NCI-H82 (cell line): Measurements from ENCODE around the gene SCYGR7.

ENCODE experiments used
- DNase-seq: peaks from one replicate; lab custom pipeline; 2025; lab: John Stamatoyannopoulos, UW

Gene SCYGR7

DNA sequence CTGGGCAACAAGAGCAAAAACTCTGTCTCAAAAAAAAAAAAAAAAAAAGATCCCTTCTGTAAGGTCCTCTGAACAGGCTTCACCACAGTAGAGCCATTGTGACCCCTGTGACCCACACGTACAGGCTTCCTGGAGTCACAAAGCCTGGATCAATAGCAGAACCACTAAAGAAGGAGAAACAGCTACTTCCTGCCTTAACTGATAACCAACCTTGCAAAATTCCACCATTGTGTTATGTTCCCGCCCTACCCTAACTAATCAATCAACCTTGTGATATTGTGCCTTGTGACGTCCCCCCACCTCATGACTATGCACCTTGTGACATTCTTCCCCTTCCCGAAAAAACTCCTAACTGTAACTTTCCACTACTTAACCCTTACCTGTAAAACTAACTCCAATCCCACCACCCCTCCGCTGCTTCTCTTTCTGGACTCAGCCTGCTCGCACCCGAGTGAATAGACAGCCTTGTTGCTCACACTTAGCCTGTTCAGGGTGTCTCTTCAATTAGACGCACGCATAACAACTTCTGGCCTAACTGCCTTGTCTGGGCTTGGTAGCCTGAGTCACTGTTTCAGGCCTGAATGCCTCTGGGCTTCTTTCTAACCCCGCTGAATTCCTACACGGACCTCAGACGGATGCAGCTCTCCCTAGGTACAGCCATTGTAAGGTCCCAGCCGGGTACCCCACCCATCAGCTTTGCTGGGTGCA lies 31.4 kb downstream of the SCYGR7 start:
- no peak for DNase-seq

DNA sequence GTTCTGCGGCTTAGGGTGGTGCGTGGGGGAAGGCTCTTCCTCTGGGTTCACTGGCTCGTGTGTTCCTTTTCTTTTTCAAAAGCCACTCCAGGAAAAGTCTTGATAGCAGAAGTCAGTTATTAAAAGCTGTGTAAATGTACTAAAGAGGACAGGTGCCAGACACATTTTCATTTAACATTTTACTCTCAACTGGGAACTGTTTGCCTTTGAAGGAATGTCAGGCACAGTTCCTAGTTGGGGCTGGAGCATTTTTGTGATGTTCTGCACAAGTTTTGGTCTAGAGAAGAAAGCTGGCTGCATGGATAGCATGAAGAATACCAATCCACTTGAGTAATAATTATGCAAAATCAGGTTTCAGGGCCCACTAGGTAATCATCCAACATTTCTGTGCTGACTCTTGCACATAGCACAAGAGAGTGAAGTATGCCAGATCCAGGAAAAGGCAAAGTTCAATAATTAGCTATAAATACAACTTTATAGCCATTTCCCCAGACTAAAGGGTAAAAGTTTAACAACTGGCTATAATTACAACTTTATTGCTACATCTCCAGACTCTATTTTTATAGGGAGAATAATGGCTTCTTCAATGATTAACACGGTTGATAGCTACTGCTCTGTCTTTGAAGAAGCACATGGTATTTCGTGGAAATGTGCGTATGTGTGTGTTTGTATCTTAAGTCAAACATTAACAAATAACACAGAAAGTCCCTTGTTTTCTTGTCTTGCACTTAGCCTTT lies 33.8 kb downstream of the SCYGR7 start:
- no peak for DNase-seq

DNA sequence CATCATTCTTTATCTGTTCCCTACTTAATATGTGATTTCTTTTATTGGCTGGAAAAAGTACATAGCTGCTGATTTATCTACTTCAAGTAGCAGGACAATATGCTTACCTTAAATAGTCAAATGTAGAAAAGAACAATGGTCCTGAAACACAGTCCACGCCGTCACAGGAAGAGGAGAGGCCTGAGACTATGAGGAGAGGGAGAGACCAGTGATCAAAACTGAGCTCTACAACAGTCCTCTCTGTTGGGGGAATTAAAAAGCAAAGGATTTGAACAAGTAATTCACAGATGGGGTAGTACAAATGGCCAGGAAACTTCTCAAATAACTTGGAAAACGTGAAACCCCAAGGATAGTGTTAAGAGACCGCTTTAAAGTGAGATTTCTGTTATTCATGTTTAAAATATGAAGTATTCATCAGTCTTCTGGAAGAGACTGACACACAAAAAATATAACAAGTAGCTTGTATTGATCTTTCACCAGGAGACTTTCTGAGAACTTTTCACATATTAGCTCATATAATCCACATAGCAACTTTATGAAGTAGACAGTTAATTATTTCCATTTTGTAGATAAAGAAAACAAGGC lies 37.7 kb downstream of the SCYGR7 start:
- no peak for DNase-seq

DNA sequence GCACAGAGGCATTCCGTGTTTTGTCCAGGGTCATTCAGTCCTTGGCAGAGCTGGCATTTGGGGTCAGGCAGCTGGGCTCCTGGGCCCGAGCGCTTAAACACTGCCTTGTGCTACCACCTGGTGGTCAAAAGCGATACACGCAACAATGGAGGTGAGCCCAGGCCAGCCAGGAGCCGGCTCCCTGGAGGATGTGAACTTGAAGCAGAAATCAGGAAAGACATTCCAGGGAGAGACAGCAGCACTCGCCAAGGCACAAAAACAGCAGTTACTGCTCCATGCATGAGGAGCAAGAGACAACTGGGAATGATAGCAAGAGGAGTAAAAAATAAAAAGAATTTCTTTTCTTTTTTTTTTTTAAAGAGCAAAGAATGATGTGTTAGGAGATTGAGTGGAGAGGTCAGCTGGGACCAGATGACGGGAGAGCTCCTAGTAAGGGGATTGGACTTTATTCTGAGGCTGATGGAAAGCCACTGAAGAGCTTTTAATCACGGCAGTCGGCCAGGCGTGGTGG lies 38.3 kb downstream of the SCYGR7 start:
- peak; percentile 81 for DNase-seq

DNA sequence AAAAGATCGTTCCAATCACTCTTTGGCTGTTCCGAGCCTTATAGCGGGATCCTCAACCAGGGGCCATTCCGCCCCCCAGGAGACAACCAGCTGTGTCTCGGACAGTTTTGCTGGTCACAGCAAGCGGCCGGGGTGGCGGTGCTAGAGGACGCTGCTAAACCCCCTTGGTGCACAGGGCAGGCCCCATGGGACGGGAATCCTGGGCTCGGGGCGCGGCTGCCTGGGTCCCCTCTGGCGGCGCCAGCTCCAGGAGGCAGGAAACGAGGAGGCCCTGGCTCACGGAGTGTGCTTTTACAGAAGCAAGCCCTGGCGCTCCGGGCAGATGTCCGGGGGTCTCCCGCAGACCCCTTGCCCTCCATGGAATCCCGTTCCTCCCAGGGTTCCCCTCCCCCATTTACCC lies 39.7 kb downstream of the SCYGR7 start:
- DNase-seq, result no peak

DNA sequence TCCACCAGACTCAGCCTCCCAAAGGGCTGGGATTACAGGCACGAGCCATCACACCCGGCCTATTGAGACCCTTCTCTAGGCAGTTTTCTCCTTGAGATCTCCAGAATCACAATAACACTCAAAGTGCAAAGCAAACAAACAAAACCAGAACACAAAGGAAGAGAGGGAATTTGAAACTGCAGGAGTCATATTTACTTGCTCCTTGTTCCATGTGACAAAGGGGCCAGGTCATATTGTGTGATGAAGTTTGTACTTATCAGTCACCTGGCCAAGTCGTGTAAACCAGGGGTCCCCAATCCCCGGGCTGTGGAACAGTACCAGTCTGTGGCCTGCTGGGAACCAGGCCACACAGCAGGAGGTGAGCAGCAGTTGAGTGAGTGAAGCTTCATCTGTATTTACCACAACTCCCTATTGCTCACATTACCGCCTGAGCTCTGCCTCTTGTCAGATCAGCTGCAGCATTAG lies 44.1 kb downstream of the SCYGR7 start:
- DNase-seq, result no peak

DNA sequence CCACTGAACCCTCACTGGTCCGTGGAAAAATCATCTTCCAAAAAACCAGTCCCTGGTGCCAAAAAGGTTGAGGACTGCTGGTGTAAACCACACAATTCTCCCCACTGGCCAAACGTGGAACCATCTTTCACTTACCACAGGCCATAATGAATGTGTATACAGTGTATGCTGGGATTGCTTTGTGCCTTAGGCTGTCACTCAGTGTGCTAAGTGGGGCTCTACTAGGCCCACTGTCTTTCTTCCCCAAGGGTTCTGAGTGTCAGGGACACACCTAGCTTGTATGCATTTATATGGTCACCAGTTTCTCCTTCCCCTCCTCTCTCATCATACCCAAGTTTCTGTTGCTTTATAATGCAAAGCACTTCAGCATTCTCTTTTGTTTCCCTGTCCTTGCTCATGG lies 44.8 kb downstream of the SCYGR7 start:
- no peak for DNase-seq

DNA sequence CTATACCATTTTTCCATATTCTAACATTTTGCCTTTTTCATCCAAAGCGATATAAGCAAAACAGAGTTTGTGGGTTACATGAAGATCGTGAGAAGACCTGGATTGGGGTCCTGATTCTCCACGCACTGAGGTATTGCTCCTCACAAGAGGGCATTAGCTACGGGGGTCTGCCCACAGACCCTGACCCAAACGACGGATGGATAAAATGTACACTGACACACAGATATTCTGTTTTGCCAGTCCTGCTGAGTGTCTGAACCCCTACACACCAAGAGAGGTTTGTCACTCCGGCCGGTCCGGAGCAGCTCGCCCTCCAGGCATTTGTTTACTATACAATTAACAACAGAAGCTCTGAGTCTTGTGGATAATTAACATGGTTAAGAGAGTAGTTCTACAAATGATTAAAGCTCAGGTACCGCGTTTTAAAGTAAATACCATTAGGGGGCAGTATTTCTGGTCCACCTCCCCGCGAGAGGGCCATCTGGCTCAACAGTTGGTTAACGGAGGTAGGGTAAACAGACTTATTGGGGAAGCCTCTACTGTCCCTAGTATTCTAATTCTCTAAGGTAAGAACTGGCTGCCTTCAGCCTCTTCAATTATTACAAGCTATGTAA lies 46.0 kb downstream of the SCYGR7 start:
- peak; percentile 64 for DNase-seq

DNA sequence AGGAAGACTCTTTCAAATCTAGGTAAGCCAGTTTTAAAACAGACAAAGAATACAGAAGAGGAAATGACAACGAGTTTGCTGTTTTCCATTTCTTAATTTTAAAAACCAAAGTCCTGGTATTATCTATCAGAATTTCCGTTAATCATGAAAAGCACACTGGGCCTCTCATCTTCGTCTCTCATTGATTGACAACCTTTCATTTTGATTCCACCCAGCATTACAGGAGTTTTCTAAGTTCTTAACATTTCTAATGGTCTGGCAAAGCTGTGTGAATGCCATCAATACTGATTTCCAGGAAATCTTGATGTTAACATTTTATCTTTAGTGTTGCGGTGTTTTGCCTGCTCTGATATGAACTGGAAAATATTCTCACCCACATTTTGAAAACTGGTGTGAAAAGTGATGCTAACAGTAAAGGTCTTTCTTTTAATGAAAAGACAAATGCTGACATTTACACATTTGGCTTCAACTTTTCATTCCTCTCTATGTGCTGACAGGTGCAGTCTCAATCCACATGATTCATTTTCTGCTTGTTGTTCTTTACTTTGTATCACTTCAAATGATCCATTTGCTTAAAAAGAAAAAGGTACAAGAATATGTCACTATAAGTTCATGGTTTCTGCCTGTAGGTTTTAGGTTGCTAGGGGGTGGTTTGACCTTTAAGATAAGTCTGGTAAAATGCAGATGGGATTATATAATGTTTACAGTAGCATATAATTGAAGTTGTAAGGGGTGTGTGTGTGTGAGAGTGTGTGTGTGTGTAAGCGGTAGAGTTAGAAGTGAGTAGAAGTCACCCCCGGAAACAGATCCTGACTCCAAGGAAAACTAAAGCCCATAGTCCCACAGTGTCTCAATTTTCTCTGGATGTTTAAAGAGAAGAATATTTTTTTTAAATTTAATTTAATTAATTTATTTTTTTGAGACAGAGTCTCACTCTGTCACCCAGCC lies 47.0 kb downstream of the SCYGR7 start:
- no peak for DNase-seq
